GM19395 (cell line): ENCODE measurements around the gene MRPL2.

Experiments used
- ATAC-seq: cut with Tn5 transposase; IDR thresholded peaks from one replicate; pipeline ENCODE4 v1.9.1; 2021; ENCODE audit warnings: mild to moderate bottlenecking, moderate library complexity; ENCODE audit not compliant: unreplicated experiment

Gene MRPL2

DNA sequence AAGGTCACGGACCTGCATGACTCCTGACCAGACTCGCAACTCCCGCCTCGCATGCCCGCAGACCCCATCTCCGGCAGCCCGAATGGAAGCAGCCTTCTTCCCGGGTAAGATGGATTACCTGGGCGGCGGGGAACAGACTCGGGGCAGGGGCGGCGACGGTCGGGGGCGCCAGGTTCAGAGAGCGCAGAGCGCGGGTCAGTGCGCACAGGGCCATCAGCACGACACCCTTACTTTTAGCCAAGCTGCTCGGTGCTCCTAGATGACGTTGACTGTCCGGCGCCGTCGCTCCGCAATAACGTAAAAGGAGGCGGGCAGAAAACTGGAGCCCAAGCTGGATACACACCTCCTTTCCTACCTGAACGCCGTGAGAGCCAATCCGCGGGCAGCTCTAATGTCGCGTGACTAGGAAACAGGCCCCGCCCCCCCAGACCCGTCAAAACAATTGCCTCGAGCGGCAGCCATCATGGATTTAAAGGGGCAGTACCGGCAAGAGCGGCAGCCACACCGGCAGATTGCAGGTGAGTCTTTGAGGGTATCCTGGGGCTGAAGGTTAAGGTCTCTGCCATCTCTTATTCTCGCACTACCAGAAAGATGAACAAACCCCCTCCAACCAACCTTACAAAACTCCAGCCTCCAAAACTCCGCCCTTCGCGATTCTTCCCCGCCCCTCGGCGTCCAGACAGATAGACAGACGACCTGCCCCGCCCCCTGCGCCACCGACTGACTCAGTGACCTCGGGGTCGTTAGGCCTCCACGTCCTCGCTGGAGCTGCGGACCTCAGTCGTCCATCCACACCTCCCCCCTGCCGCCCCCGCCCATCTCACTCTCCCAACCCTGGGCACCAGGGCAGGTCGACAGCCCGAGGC, at the start of gene MRPL2, which contains the start of gene KLC4:
TSS of gene MRPL2 (minus strand) at position 267 of the 866 bp plus-strand sequence. CDS start at position 214, 53 bp downstream.
TSS of gene KLC4 (plus strand) at position 464 of the 866 bp plus-strand sequence. CDS start 1,705 bp downstream, outside the sequence.
- ATAC-seq: peak; percentile 89

DNA sequence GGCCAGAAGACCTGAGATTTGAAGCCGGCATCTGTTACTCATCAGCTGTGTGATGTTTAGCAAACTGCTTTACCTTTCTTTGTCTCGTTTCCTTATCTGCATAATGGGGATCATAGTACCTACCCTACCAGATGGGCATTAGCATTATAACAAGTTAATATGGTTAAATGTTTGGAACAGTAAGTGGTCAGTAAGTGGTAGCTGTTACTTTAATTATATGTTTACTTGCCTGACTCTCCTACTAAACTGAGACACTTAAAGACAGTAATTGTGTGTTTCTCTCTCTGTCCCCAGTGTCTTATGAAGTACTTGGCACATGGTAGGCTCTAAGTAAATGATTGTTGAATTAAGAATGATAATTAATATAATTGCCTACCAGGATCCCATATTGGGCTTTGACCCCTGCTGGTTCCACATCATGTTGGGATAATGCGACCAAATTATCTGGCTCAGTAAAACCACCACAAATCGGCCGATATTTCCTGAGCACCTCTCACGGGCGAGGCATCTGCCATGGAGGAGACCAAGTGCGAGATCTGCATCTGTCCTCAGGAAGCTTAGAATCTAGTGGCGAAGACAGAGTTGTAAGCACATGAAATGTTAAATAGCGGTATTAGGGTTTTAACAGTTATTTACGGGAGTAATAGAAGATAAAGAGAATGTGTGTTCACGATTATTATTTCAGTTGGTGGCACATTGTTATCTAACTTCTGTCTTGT, 48.3 kb upstream of the MRPL2 start:
- ATAC-seq: no peak

DNA sequence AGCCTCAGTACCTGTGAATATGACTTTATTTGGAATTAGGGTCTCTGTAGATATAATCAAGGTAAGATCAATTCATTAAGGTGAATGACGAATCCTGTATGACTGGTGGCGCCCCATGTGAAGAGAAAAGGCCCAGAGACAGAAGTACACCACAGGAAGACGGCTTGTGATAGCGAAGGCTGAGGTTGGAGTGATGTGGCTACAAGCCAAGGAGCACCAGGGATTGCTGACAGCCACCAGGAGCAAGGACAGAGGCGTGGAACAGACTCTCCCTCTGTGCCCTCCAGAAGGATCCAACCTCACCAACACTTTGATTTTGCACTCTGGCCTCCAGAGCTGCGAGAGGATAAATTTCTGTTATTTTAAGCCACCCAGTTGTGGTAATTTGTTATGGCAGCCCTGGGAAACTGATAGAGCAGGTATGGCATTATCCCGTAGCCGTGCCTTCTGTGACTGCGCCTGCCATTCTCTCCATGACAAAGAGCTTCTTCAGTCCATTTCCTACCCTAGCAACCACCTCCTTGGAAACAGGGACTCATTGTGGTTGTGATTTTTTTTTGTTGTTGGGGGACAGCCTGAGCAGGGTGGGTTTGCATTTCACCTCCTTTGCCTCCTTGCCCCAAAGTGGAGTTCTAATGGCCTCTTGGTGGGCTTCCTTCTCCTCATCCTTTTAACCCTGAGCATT, 46.4 kb upstream of the MRPL2 start:
- no peak for ATAC-seq

DNA sequence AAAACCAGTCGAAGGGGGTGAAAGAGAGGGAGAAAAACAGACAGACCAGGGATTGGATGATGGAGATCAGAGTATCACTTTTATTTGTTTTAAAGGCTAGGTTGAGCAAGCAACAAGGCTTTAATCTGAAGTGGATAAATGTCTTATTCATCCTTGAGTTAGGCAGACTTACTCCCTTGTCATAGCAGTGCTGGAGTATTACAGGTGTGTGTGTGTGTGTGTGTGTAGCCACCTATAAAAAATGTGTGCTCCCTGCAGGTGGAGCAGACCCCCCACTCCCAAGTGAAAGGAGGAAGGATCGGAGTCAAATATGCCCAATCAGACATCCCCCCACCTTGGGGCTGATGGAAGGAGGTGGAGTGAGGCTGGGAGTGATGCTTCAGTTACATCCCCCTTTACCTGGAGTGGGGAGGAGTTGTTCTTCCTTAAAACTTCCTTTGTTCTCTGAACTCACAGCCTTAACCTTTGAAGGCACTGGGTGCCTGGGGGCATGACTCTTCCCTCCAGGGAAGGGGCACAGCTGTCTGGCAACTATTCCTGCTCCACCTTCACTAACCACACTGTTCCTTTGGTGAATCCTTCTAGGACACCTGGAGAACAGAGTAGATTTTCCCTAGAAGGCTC, 44.1 kb upstream of the MRPL2 start:
- ATAC-seq: no peak

DNA sequence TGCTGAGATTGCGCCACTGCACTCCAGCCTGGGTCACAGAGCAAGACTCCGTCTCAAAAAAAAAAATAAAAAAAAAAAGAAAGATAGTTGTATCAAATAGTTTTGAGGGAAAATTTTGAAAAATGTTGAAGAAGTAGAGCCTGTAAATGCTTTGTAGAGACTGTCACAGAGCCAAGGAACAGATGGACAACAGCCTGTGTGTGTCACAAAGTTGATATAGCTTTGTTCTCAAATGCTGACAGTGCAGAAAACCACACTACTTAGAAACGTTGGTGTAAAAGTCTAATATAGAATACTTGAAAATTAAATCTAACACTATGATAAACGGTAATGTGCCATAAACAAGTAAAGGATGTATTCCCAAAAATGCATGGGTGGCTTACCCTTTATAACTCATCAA, 42.3 kb upstream of the MRPL2 start:
- no peak for ATAC-seq

DNA sequence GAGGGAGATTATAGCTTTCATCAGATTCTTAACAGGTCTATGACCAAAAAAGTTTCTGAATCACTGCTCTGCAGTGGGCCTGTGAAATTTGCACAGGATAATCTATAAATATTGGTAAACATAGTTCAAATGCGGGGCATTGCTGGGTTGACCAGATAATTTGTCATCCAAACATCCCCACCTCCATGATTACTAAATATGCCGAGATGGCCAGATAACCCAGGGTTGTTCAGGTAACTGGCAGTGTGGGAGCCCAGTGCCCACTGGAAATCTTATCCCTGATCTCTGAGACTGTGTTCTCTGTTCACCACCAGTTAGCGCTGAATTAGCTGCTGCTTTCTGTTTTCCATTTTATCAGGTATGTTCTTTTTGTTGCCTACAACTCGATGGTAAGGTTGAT, 38.3 kb upstream of the MRPL2 start:
- no peak for ATAC-seq

DNA sequence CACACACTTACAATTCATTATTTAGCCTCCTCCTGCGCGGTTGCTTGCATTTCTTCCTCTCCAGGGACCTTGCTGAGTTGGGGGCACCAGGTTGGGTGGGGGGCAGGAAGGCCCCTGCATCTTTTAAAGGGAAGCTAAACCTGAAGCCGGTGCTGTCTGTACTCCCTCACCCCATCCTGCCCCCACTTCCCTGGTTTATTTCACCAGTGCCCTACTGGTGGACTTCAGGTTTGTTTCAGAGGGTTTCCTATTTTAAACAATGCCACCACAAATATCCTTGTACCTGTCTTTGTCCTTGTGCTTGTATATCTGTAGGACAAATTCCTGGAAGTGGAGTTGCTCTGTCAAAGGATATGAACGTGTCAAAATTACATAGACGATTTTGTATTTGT, 37.9 kb upstream of the MRPL2 start:
- ATAC-seq: no peak

DNA sequence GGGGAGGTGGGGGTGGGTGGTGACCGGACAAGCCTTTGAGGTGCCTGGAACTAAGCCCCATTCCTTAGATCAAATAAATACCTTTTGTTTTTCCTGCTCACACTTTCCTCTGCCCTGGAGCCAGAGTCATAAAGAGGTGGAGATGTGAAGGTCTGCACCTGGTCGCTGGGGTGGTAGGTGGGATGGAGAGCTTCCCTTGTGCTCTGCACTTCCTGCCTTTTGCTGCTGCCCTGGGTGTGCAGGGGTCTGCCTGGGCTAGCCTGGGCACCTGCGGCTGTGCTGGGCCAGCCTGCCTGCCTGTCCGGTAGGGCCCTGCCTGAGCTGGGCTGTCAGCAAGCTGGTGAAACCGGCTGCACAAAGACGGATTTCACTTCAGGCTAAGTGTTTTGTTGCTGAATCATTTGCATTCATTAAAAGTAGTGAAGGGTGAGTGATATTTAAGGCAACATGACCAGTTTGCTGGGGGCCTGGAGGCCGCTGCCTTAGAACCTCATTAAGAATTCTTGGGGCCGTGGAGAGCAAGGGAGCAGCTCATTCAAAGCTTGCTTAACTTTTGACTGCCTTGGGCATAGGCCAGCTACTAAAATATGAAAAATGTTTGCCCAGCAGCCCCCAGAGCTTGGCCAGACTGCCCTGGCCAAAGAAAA, 37.3 kb upstream of the MRPL2 start:
- no peak for ATAC-seq

DNA sequence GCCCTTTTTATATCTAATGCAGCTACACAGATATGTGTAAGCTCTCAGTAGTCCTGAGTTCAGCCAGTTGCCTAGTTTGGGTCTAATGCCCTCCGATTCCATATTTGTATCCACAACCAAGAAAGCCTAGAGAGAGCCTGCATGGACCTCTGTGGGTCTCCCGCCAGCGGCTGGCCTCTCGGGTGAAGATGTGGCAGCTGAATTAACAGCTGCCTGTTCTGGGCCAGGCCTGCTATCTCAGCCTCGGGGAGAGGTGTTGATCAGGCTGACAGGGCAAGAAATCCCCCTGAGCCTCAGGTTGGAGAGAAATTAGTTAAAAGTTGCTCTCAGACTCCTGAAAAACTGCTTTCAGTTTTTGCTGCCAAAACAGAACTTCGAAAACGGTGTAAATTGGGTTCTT, 36.7 kb upstream of the MRPL2 start:
- no peak for ATAC-seq

DNA sequence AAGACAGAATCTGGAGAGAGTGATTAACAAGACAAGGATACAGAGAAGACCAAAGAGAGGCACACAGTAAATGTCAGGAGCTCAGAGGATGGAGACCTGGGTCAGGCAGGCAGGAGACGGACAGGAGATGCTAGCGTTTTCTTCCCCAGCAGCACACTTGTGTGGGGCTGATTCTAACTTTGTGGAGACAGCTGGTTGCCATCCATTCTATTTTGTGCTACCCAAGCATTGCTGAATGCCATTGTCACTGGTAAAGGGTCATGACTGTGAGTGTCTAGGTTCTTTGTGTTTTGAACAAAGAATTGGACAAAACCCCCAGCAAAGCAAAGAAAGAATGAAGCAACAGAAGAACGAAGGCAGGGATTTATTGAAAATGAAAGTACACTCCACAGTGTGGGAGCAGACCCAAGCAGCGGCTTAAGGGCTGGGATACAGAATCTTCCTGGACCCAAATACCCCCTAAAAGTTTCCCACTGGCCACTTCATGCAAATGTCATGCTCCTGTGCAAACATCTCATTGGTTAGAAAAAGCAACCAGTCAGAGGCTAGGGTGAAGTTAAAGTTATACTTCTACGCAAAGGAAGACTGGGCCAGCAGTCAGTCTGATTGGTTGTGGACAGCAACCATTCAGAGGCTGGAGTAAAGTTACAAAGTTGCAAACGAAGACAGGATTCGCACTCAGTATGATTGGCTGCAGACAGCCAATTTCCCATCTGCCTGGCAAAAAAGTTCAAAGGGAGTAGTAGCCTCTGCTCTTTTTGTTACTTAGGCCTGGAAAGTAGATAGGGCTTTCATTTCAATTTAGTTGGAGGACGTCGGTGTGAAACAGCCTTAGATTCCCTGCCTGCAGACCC, 34.4 kb upstream of the MRPL2 start:
- ATAC-seq: no peak

DNA sequence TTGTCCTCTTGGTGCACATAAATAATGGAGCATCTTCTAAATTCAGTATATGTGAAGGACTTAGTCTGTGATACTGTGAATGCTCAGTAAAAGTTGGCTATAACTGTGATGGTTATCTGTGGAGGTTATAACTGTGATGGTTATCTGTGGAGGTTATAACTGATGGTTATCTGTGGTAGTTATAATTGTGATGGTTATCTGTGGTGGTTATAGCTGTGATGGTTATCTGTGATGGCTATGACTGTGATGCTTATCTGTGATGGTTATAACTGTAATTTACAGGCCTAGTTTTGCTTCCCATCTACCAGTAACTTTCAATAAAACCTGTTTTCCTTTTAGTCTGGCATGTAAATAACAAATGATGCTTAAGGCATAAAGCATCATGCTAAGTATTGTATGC, 33.4 kb upstream of the MRPL2 start:
- ATAC-seq: no peak

DNA sequence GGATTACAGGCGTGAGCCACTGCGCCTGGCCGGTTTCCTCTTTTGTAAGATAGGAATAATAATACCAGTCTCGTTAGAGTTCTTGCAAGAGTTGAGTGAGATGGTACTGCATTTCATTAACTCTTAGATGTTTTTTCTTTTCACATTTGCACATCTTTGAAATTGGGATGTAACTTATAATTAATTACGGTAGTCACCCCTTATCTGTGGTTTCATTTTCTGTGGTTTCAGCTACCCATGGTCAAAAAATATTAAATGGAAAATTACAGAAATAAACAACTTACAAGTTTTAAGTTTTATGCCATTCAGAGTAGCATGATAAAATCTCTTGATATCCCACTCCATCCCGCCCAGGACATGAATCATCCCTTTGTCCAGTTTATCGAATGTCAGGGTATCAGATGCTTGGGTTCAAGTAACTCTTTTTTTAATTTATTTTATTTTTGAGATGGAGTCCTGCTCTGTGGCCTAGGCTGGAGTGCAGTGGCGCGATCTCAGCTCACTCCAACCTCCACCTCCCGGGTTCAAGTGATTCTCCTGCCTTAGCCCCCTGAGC, 32.3 kb upstream of the MRPL2 start:
- no peak for ATAC-seq

DNA sequence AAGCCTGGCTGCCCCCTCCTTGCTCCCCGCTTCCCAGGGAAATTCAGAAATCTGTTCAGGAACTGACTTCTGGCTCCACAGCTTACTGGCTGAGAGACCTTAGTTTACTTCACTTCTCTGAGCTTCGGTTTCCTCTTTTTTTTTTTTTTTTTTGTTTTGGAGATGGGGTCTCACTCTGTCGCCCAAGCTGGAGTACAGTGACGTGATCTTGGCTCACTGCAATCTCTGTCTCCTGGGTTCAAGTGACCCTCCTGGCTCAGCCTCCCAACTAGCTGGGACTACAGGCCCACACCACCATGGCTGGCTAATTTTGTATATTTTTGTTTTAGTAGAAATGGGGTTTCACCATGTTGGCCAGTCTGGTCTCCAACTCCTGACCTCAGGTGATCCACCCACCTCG, 31.8 kb upstream of the MRPL2 start:
- no peak for ATAC-seq

DNA sequence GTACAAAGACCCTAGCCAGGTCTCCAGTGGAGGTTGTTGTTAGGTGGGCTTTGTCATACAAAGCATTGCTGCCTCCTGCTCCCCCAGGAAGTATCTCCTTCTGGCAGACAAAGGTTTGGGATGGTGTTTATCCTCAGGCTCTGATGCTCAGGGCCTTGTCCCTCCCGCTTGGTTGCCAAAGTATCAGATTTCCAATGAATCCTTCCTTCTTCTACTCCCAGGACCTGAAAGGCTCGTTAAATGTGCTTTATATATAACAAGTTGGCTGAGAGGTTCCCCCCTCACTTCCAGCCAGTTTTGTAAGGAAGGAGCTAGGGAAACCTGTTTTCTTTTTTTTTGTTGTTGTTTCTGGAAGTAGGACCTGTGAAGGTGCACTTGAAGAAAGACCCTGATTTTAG, 31.3 kb upstream of the MRPL2 start:
- no peak for ATAC-seq

DNA sequence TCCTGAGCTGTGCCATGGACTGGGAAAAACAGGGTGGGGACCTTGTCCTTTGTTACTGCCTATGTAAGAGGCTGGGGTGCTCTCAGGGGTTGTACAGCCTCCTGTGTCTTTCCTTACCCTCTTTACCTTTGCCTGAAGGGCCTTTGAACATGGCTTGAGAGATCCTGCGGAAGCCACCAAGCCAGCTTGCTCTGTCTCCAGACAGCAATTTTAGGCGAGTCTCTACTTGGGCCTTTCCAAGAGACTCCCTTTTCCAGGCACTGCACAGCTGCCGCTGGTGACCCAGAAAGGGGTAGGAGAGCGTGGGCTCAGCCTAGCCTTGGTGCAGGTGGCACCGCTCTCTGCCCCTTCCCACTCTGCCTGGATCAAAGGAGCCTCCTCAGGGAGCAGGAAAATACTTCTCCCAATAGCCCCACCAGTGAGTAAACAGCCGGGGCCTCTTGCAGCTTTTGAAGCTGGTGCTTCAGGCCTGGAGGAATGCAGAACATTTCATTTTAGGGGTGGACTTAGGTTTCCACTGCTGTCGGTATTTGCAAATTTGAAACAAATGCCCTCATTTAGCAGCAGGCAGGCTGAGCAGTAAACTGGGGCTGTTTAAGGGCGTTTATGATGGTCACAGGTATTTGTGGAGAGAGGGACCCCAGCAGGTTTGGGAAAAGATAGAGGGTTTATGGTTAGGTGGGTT, 30.8 kb upstream of the MRPL2 start:
- ATAC-seq: no peak

DNA sequence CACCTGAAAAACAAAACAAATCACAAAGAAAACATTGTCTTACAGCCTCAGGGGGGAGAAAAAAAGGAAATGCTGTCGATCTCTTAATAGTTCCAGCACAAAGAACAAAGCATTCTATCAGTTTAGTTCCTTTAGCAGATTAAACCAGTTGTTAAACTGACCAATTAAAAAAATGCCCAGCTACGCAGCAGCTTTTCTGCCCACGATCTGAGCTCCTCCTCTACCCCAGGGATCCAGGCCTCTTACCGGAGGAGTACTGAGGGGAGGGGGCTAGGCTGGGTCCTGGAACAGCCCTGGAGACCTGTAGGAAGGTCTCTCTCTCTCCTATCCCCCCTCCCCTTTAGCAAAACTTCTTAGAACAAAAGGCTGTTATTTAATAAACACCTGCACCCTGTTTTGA, 30.2 kb upstream of the MRPL2 start:
- no peak for ATAC-seq

DNA sequence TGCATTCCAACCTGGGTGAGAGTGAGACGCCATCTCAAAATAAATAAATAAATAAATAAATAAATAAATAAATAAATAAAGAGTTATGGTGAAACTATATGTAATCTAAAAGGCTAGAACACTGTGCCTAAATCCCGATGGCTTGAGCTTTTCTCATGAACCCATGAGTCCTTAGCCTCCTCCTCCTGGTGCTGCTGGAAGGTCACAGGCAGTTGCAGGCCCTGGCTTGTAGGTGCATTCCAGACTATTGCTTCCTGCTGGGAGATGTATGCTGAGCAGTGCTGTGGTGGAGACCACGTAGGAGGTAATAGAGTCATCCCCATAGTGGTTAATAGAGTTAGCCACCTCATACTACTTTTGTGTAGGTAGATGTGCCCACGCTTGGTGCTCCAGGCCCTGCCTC, 29.4 kb upstream of the MRPL2 start:
- no peak for ATAC-seq

DNA sequence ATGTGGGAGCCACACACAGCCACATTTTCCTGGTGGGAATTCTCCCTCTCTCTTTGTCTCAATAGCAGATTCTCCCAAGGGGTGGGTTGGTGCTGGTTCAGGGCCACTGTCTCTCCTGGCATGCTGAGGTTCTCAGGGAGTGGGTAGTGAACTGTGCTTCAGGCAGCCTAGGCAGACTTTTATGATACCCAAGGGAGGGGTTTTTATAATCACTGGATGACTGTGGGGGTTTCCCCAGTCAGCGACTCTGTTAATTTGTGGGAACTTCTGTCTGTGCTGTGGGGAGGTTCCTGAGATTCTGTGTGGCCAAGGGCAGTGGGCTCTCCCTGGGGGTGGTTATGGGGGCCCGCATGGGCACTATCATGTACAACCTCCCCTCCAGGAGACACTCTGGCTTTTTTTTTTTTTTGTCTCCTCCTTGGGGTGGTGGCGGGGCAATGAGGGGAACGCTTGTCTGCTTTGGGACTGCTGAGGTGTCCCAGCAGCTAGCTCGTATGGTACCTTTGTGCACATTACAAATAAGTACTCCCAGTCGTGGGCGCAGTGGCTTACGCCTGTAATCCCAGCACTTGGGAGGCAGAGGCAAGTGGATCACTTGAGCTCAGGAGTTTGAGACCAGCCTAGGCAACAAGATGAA, 26.9 kb upstream of the MRPL2 start:
- ATAC-seq: no peak
